Superior temporal gyrus (tissue), 1 donor: ENCODE data around the gene KLHDC7B.

Source experiments
- DNase-seq: peaks from one replicate; pipeline ENCODE4 v3.0.0-alpha.2; 2016; ENCODE audit errors: extremely low spot score

The KLHDC7B gene

GRCh38 chr22:50587407-50587806 lies 41.7 kb downstream of the KLHDC7B start:
- no peak for DNase-seq

- no peak for DNase-seq
Measured at GRCh38 chr22:50595189-50595588, 49.5 kb downstream of the KLHDC7B start.

DNA sequence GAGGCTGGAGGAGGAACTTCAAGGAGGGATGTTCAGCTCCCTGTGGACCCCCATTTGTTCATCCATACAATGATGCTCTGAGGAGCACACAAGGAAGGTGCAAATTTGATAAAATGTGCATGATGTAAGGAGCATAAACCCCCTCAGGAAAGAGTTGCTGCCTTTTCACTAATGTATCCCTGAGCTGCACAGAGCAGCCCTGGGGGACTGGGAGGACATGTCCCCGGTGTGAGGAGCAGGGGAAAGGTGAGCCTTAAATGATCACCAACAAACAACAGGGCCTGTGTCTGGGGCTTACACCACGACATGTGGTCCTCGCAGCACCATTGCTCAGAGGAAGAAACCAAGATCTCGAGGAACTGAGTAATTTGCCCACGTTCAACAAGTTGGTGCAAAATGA lies 51.4 kb downstream of the KLHDC7B start:
- DNase-seq, result no peak

DNA sequence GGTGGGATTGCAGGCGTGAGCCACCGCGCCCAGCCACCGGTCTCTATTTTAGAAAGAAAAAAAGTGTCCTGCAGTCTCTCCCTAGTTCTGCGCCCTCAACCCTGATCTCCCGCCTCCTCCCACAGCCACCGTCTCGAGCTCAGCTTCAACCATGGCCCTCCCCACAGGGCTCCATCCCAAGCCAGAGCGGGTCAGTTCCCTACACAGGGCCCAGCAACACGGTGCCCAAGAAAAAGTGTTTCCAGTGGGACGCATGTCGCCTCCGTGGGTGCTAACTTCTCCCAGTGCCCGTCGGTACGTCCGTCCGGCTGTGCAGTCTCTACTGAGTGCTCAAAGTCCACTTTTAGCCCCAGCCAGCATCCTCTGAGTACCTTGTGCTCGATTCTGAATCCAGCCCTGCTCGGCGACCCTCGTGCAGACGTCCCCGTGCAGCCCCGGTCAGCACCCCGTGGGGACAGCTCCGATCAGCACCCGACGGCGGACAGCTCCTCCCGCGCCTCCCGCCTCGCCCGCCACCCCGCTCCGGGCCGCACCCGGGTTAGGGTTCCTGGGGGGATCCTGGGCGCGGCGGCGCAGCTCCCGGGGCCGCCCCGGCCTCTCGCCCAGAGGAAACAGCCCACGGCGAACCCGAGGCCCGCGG lies 54.2 kb downstream of the KLHDC7B start:
- DNase-seq, result no peak

DNA sequence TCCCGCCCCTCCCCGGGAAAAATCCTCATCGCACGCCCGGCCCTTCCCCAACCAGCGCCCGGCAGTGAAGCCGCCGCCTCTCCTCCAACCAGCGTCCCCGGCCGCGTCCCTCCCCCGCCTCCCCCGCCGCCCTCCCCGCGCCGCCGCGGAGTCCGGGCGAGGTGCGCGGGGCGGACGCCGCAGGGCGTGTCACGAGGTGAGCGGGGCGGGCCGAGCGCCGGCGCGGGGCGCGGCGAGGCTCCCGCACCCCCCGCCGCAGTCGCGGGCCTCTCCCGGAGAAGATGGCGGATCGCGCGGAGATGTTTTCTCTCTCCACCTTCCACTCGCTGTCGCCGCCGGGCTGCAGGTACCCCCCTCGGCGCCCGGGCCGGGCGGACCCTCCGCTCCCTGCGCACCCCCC lies 54.8 kb downstream of the KLHDC7B start, which contains the start of gene MAPK8IP2:
Gene MAPK8IP2, plus strand, starts transcription at position 256 of the 400 bp plus-strand sequence. Its CDS starts 26 bp downstream, at position 282.
- DNase-seq, result no peak
